ENCODE data around the gene IMMT.
"Not testable (repeated sequence)": the region's sequence is repeated elsewhere in the genome, so short reads cannot be mapped to it uniquely, and the experiment has no call there.

IMMT gene

DNA sequence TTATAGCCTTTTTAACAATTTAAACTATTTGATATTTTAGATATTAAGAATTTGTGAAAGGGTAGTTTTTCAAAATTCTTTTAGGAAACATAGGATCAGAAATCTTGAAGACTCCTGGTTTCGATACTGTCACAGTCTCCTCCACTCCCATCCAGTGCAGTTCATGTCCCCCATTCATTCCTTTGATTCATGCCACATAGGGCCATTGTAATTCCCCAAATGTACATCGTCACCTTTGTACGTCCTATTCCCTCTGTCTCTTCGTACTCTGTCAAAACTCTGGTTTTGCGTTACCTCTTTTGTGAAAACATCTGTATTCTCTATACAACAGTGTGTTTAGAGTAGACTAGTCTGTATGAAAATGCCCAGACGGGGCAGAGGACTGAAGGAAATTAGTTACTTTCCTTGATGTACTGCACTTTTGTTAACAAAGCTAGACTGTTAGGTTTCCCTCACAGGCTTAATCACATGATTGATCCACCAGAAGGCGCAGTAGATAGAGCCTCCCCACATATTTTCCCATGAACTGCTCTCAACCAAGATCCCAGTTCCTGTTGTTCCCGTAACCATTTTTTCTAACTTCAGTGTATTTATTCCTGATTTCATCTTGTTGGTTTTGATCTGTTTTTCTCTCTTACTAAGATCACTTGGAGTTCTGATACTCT lies 6.5 kb upstream of the IMMT start:
- FAIRE-seq: no peak
- DNase-seq (ENCODE audit: low spot score): no peak

DNA sequence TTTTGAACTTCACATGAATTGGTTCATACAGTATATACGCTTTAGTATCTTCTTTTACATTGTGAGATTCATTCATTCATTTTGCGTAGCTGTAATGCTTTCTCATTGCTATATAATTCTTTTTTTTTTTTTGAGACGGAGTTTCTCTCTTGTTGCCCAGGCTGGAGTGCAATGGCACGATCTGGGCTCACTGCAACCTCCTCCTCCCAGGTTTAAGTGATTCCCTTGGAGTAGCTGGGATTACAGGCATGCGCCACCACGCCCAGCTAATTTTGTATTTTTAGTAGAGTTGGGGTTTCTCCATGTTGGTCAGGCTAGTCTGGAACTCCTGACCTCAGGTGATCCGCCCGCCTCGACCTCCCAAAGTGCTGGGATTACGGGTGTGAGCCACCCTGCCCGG lies 5.3 kb upstream of the IMMT start:
- FAIRE-seq; DNase-seq (ENCODE audit: low spot score): not testable (repeated sequence)

DNA sequence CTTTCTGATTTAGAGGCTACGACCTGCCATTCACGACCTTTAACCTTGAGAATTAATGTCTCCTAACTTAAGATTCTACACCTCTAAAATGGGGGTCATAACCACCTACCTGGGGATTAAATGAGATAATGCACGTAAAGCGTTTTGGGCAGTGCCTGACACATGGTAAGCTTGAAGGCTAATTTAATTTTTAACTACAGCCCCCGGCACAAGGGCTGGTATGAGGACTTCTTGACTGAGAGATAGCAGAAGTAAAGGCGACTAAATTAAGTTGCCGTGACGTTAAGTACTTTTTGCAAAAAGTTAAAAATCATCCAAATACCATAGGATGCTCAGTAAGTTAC lies 4.5 kb upstream of the IMMT start:
- no peak for DNase-seq (ENCODE audit: low spot score)
- FAIRE-seq: no peak

DNA sequence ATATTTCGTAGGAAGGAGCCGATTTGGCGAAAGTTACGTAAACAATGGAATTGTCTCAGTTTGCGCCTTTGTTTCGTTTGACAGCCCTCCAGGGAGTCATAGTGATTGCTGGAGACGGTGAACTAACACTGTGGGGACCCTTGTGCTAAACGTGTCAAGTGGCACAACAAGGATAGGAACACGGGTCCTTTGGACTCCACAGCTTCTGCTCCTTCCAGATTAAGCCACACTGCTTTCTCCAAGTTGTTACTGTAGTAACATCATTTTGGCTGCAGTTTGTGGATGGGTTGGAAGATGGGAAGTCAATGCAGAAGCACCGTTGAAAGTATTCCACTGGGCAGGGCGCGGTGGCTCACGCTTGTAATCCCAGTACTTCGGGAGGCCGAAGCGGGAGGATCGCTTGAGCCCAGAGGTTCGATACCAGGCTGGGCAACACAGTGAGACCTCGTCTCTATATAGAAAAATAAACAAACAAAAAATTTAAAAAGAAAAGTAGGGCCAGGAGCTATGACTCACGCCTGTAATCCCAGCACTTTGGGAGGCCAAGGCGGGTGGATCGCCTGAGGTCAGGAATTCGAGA lies 636 bp upstream of the IMMT start:
- peak; percentile 13 for DNase-seq (ENCODE audit: low spot score)
- FAIRE-seq: no peak

DNA sequence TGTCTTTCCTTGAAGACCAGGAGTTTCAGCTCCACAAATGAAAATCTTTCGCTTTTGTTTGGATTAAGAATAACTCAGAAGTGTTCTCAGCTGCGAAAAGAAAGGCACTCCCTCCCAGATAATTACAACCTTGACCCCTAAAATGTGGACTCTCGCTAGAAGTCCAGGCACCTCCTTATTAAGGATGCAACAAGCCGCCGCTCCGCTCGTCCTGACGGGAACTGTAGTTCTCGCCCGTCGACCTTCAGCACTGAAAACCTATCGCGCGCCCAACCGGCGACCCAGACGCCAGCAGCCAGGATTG lies 559 bp downstream of the IMMT start:
- no peak for DNase-seq (ENCODE audit: low spot score)
- no peak for FAIRE-seq

DNA sequence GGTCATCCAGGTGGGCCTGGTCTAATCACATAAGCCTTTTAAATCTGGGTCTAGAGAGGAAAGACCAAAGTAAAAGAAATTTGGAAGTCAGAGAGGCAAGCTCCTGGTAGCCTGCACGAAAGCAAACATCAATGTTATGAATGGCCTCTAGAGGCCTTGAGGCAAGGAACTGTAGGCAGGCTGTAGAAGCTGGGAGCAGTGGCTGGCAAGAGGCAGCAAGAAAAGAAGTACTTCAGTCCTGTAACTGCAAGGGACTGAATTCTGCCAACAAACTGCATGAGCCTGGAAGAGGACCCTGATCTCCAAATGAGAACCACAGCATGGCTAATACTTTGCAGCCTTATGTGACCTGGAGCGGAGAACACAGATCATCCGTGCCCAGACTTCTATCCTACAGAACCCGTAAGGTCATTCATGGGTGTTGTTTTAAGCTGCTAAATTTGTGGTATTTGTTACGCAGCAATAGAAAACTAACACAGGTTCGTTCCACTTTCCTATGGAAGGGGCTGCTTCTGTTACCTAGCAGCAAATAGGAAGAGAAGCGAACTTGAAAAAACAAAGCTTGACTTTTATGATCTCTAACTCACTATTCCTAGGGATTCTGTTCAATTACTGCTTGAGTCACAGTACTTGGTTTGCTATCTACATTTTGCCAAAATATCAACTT lies 1.2 kb downstream of the IMMT start:
- DNase-seq (ENCODE audit: low spot score): no peak
- FAIRE-seq: no peak

DNA sequence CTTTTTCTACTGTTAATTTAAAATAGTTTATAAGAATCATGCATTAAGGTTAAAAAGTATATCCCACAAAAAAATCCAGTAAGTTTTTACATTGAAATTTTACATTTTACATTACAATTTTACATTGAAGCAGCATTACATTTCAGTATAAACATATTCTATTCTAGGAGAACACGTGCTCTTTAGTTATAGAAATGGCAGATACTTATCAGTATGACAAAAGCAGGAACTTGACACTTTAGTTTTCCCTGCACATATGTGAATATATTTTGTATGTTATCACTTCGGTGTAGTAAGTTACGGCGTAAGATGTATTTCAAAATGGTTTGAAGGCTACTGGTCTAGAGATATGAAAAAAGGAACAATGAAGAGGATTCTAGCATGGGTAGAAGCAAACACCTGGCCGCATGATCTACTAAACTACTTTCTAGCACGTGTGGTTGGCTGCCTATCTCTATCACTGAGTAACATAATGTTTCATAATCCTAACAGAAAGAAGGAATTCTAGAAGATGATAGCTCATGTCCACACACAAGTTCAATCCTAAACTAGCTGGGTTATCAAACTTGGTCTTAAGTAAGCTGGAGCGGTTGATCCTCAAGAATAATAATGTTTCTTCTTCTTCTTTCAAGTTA lies 5.4 kb downstream of the IMMT start:
- no peak for FAIRE-seq
- no peak for DNase-seq (ENCODE audit: low spot score)

DNA sequence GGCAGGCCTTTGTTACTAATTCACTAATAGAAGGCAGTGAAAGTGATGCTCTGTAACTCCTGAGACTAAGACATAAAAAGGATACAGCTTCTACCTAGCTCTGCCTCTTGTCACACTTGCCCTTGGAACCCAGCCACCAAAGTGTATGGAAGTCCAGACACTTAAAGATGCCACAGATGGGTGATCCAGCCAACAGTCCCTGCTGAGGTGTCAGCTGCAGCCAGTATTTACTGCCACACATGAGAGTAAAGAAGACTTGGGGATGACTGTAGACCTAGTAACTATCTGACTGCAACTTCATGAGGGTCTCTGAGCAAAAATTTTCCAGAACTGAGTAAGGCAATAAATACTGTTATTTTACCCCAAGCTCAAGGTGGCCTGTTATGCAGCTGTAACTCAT lies 8.8 kb downstream of the IMMT start:
- no peak for FAIRE-seq
- no peak for DNase-seq (ENCODE audit: low spot score)

DNA sequence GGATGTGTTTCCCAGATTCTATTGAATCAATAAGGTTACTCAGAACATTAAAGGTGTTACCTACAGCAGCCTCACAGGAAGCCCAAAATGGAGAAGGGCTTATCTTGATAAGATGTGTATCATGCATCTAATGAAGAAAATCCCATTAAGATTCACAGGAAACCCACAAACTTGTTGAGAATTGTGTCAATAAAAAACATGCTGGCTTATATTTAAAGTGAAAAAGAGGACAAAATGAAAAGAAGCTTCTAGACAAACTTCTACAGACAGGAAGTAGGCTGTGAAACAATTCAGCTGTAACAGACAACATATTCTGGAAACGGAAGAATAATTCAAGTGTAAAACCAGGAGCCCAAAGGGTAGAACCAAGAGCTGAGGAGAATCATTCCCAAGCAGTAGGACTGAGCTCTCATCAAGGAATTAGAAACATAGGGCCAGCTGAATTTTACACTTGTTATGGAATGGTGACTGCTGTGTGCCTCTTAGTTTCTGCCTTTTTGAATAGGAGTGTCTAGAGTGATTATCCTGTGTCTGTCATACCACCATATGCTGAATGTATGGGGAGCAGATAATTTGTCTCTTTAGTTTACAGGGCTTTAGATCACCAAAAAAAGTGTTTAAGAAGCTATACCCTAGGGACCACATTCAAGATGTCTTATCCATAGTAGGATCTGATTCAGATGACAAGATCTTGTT lies 9.6 kb downstream of the IMMT start:
- no peak for FAIRE-seq
- DNase-seq (ENCODE audit: low spot score): no peak

DNA sequence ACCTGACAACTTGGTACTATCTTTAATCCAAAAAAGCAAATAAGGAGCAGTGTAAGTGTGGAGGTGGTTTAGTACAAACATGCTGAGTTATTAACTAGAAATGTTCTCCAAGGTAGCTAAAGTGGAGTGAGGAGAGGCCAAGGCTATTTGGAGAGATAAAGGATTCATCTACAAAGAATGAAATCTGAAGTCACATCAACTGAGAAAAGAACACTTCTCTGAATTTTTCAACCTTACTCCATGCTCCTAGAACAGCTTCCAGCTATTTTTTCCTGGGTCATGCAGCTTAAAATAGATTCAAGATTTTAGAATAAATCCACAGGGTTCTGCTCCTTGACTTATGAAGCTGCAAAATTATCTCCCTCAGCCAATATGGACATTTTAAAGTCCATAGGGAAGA lies 18.7 kb downstream of the IMMT start:
- DNase-seq (ENCODE audit: low spot score) (no peak), FAIRE-seq (no peak)

DNA sequence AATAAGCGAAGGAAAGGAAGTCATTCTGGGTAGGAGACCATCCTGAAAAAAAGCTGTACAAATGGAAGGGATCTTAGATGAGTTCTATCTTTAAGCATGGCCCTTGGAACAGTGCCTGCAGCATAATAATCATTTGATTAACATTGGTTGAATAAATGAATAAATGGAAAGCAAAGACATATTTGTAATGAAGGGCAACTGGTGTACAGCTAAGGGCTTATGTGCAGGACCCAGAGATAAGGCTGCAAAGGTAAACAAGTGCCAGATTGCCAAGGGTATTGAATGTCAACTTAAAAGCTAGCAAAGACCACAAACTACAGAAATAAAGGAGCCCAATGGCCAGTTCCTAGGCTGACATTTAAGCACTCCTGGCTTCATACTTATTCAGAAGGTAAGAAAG lies 19.4 kb downstream of the IMMT start:
- DNase-seq (ENCODE audit: low spot score): no peak
- FAIRE-seq: no peak

DNA sequence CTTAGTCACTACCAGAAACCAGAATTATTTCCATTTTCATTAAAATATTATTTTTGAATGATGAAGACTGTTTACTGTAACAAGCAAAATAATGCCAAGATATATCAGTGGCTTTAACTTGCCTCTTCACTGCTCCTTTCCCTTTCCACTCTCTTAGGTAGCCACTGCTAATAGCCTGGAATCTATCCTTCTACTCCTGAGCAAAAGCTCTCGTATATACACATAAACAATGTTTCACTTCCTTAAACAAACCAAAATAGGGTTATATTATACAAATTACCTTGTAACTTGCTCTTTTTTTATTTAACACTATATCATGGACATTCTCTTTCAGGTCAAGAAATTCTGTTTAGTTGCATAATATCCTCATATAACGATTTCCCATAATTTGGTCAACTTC lies 20.8 kb downstream of the IMMT start:
- DNase-seq (ENCODE audit: low spot score) (no peak), FAIRE-seq (no peak)

DNA sequence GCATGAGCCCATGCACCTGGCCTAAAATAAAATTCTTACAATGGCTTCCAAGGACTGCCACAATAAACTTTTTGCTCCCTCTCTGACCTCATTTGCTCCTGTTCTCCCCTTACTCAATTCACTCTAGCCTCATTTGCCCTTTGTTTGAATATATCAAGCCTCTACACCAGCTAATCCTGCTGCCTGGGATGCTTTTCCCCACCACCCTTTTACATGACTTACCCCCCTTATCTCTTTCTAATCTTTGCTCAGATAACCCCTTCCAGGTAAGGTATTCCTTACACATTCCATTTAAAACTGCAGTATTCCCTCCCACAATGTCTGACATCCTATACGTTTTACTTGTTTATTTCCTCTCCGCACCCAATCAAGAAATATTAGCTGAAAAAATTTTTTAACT lies 22.7 kb downstream of the IMMT start:
- FAIRE-seq (no peak), DNase-seq (ENCODE audit: low spot score) (no peak)

DNA sequence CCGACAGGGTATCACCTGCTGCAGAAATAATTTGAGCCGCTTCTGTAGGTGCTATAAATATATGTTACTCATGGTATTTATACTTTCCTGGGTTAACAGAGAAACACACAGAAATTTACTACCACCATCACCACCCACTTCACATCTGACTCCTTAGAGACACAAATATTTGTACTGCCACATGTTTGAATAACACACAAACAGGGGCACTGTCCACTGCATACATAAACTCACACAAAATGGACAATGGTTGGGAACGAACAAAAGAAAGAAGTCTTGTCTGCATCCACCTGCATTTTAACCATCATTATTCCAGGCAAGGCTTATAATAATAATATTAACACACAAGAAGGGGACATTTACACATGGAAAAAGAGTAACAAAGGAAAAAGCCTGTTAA lies 24.0 kb downstream of the IMMT start:
- no peak for DNase-seq (ENCODE audit: low spot score)
- no peak for FAIRE-seq

DNA sequence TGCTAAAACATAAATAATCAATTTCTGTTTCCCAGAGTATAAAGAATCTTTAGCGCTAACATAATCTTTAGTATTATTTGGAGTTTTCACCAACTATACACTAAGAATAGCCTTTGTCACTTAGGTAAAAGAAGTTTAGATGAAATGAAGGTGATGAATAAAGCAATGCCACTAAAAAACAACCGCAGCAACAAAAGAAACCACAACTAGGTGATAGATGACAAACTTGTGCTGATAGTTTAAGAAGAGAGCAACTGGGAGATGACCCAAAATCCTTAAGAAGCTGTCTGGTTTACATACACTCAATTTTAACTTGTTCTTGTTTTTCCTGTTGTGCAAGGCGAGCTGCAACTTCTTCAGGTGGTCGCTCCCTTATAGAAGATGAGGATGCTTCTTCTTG lies 24.8 kb downstream of the IMMT start:
- DNase-seq (ENCODE audit: low spot score) (no peak), FAIRE-seq (no peak)

DNA sequence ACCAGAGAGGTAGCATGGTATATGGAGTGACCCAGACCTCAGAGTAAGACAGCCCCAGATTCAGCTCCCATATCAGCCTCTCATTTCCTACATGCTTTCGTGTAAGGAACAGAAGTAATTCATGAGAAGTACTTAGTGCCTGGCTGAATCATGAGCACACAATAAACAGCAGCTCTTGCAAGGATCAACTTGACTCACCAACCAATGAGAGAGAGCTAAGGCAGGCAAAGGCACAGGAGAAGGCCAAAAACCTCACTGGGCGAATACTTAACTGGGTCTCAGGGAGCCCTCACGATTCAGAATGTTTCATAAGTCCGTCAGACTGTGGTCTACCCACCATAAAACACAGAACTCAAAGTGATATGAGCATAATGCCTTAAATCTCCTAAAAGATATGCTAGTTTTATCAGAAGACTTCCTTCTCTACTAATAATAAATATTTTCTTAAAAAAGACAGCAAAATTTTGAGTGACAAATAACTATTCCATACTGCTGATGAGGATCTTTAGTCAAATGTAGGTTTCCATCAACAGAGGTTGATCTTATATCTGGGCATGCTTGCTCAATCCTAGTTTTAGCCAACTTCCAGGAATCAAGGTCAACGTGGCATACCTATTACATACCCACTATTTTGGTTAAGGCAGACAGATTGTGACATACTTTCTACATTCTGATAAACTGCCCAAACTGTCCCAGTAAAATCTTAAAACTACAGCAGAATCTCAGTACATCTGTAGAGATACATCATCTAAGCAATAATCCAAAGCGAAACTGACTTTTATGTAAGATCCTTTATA lies 34.9 kb downstream of the IMMT start:
- no peak for FAIRE-seq
- DNase-seq (ENCODE audit: low spot score): no peak

DNA sequence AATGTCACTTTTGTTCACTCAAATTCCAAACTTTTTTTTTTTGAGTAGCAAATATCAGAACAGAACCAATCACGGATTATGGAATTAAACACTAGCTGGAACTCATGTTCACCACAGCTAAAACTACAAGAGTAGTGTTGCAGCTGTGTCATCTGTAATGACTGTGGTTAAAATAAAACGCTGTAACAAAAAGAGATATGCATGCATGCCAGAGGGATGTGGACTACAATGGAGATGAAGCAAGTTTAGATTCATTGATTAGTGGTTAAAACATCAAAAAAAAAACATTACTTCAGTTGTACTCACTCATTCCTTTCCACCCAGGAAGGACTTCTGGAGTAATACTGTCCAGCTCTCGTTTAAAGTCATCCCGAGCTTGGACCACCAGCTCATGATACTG lies 37.0 kb downstream of the IMMT start:
- FAIRE-seq (no peak), DNase-seq (ENCODE audit: low spot score) (no peak)

DNA sequence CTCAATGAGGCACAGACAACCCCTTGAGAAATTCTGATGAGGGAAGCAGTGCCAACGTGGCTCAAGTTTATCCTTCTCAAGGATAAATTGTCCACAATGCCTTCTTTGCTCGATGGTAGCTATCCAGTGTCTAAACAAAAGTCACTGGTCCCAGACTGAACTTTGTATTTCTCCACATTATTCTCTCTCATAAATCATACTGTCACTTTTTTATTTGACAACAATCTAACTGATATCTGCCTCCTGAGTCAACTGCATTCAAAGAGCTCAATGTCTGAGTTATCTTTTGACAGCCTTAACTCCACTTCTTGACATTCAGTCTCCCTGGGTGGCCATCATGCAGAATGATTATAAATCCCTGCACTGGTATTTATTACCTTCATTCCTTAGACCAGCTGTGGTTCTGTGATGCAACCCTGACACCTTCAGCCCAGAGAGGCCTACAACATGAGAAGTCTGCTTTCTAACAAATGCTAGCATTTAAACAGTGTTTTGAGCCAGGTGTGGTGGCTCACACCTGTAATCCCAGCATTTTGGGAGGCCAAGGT lies 38.2 kb downstream of the IMMT start:
- no peak for DNase-seq (ENCODE audit: low spot score)
- FAIRE-seq: no peak

DNA sequence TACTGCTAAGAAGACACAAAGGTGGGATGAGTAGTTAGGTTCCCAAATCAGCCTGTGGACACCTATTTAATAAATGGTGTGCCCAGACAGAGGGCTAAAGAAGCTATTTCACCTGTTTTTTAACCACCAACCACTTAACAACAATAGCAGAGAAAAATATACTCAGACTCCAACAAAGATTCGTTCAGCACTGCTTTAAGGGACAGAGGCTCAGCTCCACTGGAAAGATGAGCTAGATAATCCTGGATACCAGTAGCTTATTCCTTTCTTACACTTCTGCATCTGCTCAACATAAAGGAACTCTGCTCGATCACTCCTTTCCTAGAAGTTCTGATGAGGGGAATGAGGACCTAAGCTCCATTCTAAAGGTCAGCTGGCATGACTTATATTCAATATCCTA lies 44.8 kb downstream of the IMMT start:
- DNase-seq (ENCODE audit: low spot score) (no peak), FAIRE-seq (no peak)

DNA sequence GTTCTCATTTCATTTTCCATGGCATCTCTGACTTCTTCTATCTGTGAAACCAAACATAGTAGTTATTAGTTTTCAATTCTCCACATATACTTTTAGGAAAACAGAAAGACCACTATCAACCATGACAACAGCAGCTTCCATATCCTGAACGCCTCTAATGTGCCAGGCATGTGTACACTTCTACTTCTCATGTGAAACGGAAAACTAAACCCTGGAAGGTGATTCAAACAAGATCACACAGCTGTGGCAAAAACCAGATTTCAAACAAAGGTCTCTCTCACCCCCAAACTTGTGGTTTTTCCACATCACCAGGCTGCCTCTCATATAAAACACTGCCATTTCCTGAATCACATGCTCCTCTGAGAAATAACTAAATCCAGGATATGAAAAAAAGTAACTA lies 47.5 kb downstream of the IMMT start:
- FAIRE-seq (no peak), DNase-seq (ENCODE audit: low spot score) (no peak)

DNA sequence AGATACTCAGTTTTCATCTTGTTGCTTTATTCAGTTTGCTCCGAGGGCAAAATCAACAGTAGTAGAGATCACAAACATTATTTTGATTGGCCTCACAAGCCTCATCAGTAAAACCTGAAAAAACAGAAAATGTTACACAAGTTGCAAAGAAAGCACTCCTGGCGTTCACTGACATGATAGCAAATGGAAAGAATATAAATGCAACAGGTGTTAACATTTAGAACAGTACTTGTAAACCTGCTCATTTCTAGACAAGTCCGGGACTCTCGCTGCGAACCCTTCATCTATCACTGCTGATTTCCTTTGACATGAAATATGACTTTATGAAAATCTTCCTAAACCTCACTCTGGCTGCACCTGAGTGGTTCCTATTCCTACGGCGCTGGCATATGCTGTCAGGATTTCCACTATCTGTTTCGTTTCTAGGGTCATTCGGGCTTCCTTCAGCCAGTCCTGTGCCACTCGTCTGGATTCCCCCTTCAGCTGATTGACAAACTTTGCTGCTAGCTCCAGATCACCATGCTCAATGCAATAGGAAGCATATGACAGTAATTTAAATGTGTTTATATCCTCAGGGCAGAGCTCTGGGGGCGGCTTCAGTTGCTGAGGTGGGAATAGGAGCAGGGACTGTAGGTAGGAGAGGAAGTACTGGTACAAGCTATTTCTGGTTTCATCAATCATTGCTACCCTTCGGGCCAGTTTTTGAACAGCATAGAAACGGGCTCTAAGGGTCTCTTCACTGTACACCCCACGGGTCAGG lies 51.2 kb downstream of the IMMT start:
- FAIRE-seq (no peak), DNase-seq (ENCODE audit: low spot score) (no peak)
